Left lung (tissue), 14 donors: ENCODE measurements around the gene HABP2. TPM values are rescaled to one million over a fixed set of nuclear protein-coding genes. Genes with fewer than 3 reads are reported as not detected.

Experiments
- ATAC-seq: fragments of 200-7000 bp; cut with Tn5 transposase; one replicate; pipeline ENCODE4 v1.9.1; 2020; ENCODE audit warnings: moderate library complexity
- DNase-seq, 4 donors: peaks; one replicate each; pipeline ENCODE4 v3.0.0-alpha.2; 2013 to 2020
- H3K27ac ChIP-seq, 2 donors: fragments of 200-600 bp; sonication (generic) in 1 of 2; one replicate each; pipeline versions ENCODE4 v1.5.0 to v1.8.0; 2020 to 2021
- H3K27me3 ChIP-seq, 2 donors: fragments of 200-600 bp; sonication (generic) in 1 of 2; one replicate each; pipeline versions ENCODE4 v1.5.0 to v1.8.0; 2020 to 2021
- H3K36me3 ChIP-seq, 2 donors: fragments of 200-600 bp; sonication (generic) in 1 of 2; one replicate each; pipeline versions ENCODE4 v1.5.0 to v1.8.0; 2020 to 2021
- H3K4me1 ChIP-seq, 2 donors: fragments of 200-600 bp; one replicate each; pipeline ENCODE4 v1.8.0; 2021
- H3K4me3 ChIP-seq, 2 donors: fragments of 200-600 bp; sonication (generic) in 1 of 2; one replicate each; pipeline versions ENCODE4 v1.5.0 to v1.8.0; 2020 to 2021; ENCODE audit warnings: mild to moderate bottlenecking in 1 of 2
- H3K9me3 ChIP-seq, 2 donors: fragments of 200-600 bp; sonication (generic) in 1 of 2; one replicate each; pipeline versions ENCODE4 v1.5.0 to v1.8.0; 2020 to 2021
- CTCF ChIP-seq, 2 donors: fragments of 200-600 bp; sonication (generic) in 1 of 2; IDR thresholded peaks; one replicate each; pipeline versions ENCODE4 v1.5.0 to v1.8.0; 2021; ENCODE audit warnings: antibody characterized with exemption in 2 of 2
- intact Hi-C, 2 donors: fragments of 100-400 bp; cut with DNase I; formaldehyde crosslinking; loops; one replicate each; pipeline versions ENCODE4 v1.11.2 to v1.14.2; 2022
- long read RNA-seq, 12 donors: library from polyadenylated mRNA in 2 of 12; unstranded in 2 of 12; transcript quantifications; one replicate each; pipeline ENCODE4 v2.0.0 and lab custom pipeline, GENCODE V29; 2019 to 2026
- polyA plus RNA-seq, 6 donors: library from polyadenylated mRNA; unstranded; fragments of 120-200 nt; gene quantifications; one replicate each; pipeline ENCODE4 v1.2.1, GENCODE V29; 2013; ENCODE audit not compliant: insufficient read length in 6 of 6
- total RNA-seq, 2 donors: library from RNA; stranded (reverse); fragmentation: NEBNext Ultra II Directional; extraction: Animal tissue kit (Norgen Biotek cat#: 25700); gene quantifications; one replicate each; pipeline ENCODE4 v1.2.1, GENCODE V29; 2021
- donor health status: DM: no; HTN: yes; CAD: no.
- donor health status: DM: no; HTN: no; CAD: no.

HABP2 gene
- total RNA-seq: 1 to 10 TPM in 1 of 2 donors, under 1 TPM in 1; 0.24 to 1.3 TPM
- 1 to 10 TPM in 1 of 6 donors, under 1 TPM in 5; 0.34 to 1.1 (median 0.63) TPM for polyA plus RNA-seq
- long read RNA-seq, donor 1, partial matches to known transcripts: 0 of 1 reads
- long read RNA-seq, donor 1, other reads (novel, unspliced or antisense): 0 of 1 reads
- long read RNA-seq, donor 2: 0 reads
- long read RNA-seq, donor 3: 0 reads
- long read RNA-seq, donor 4: 0 reads
- long read RNA-seq, donor 5: 0 reads
- long read RNA-seq, donor 6: 0 reads
- long read RNA-seq, donor 7: 0 reads
- long read RNA-seq, donor 8: 0 reads
- long read RNA-seq, donor 9: 0 reads
- long read RNA-seq, donor 10: 0 reads
- long read RNA-seq, donor 11: 0 reads
- long read RNA-seq, donor 12: 0 reads

- Histone ChIP-seq H3K4me3 (no peak within 1 kb of the TSS), H3K4me1 (no peaks in the 10 kb centered on the region), H3K9me3 (no peaks in the 10 kb centered on the region), H3K27me3 (peaks cover 0 to 7% of the 10 kb centered on the region in 2 donors), H3K36me3 (no peaks in the 10 kb centered on the region), H3K27ac (no peak within 1 kb of the TSS)
- ATAC-seq (peak; percentile 43), DNase-seq (no peak)
- no peak for TF ChIP-seq CTCF (IDR thresholded peaks at IDR 0.05)
- intact Hi-C loops: no loop called here
These were observed at the start of gene HABP2 for GRCh38 chr10:113552701-113553100. Gene HABP2 (plus strand): TSS chr10:113553053. CDS start chr10:113553122, 69 bp downstream.

GRCh38 chr10:113503930-113504329, 48.9 kb upstream of the HABP2 start:
- ATAC-seq (peak; percentile 8), DNase-seq (no peak)
- no peak for TF ChIP-seq CTCF (IDR thresholded peaks at IDR 0.05)
- Histone ChIP-seq H3K36me3 (no peaks in the 10 kb centered on the region), H3K27me3 (no peaks in the 10 kb centered on the region), H3K9me3 (no peaks in the 10 kb centered on the region), H3K4me3 (no peak overlapping the region), H3K4me1 (peaks cover 0 to 10% of the 10 kb centered on the region in 2 donors), H3K27ac (no peak overlapping the region)
- intact Hi-C loops: no loop called here

- ATAC-seq: no peak
- Histone ChIP-seq H3K27me3 (no peaks in the 10 kb centered on the region), H3K36me3 (no peaks in the 10 kb centered on the region), H3K4me3 (no peak overlapping the region), H3K9me3 (no peaks in the 10 kb centered on the region), H3K27ac (no peak overlapping the region), H3K4me1 (peaks cover 0 to 5% of the 10 kb centered on the region in 2 donors)
- intact Hi-C loops: no loop called here
- DNase-seq: no peak
- no peak for TF ChIP-seq CTCF (IDR thresholded peaks at IDR 0.05)
These were observed 48.4 kb upstream of the HABP2 start for GRCh38 chr10:113504423-113504822.

GRCh38 chr10:113506476-113506875, 46.4 kb upstream of the HABP2 start:
- H3K27me3 ChIP-seq: no peaks in the 10 kb centered on the region
- TF ChIP-seq CTCF (IDR thresholded peaks at IDR 0.05): no peak
- H3K36me3 ChIP-seq: no peaks in the 10 kb centered on the region
- peaks cover 0 to 5% of the 10 kb centered on the region in 2 donors for H3K9me3 ChIP-seq
- H3K4me1 ChIP-seq: no peaks in the 10 kb centered on the region
- DNase-seq (no peak), ATAC-seq (no peak)
- H3K4me3 ChIP-seq: no peak overlapping the region
- intact Hi-C loops: no loop called here
- H3K27ac ChIP-seq: no peak overlapping the region

- no peak for ATAC-seq
- no peak for TF ChIP-seq CTCF (IDR thresholded peaks at IDR 0.05)
- no peak overlapping the region for H3K27ac ChIP-seq
These were observed 41.4 kb upstream of the HABP2 start for GRCh38 chr10:113511419-113511818.

More at GRCh38 chr10:113511419-113511818, 41.4 kb upstream of the HABP2 start:
- DNase-seq: no peak
- no peaks in the 10 kb centered on the region for H3K27me3 ChIP-seq
- no peak overlapping the region for H3K4me3 ChIP-seq
- no peaks in the 10 kb centered on the region for H3K36me3 ChIP-seq
- intact Hi-C loops: loop anchor here in 1 of 2 donors (10.0 kb wide), 1 partner anchor 117 kb away; no protein-coding TSS in a partner anchor
- H3K4me1 ChIP-seq: no peaks in the 10 kb centered on the region
- peaks cover 0 to 10% of the 10 kb centered on the region in 2 donors for H3K9me3 ChIP-seq
